Right lobe of liver (tissue), 6 donors: ENCODE data around the gene DDX4. TPM values are rescaled to one million over a fixed set of nuclear protein-coding genes. Genes with fewer than 3 reads are reported as not detected.
"Not testable (repeated sequence)": the region's sequence is repeated elsewhere in the genome, so short reads cannot be mapped to it uniquely, and the experiment has no call there.

ENCODE experiments used
- ATAC-seq, 4 donors: fragments of 200-7000 bp; cut with Tn5 transposase; one replicate each; pipeline ENCODE4 v1.9.1; 2020; ENCODE audit warnings: mild to moderate bottlenecking in 4 of 4, moderate library complexity in 4 of 4
- DNase-seq, 3 donors: peaks; one replicate each; pipeline ENCODE4 v3.0.0-alpha.2; 2020
- H3K27ac ChIP-seq, 3 donors: fragments of 200-600 bp; one replicate each; pipeline ENCODE4 v1.8.0; 2022
- H3K27me3 ChIP-seq, 2 donors: fragments of 200-600 bp; one replicate each; pipeline ENCODE4 v1.8.0; 2022
- H3K36me3 ChIP-seq, 4 donors: fragments of 200-600 bp; sonication (generic) in 1 of 4; one replicate each; pipeline versions ENCODE4 v1.5.1 to v1.8.0; 2017 to 2022; ENCODE audit warnings: control low read depth in 1 of 4
- H3K4me1 ChIP-seq, 4 donors: fragments of 200-600 bp; sonication (generic) in 1 of 4; one replicate each; pipeline versions ENCODE4 v1.5.1 to v1.8.0; 2017 to 2022; ENCODE audit warnings: control low read depth in 1 of 4
- H3K4me3 ChIP-seq, 3 donors: fragments of 200-600 bp; one replicate each; pipeline ENCODE4 v1.8.0; 2022
- H3K9me3 ChIP-seq, 4 donors: fragments of 200-600 bp; sonication (generic) in 1 of 4; one replicate each; pipeline versions ENCODE4 v1.5.1 to v1.8.0; 2017 to 2022; ENCODE audit warnings: control low read depth in 1 of 4
- CTCF ChIP-seq, 4 donors: fragments of 200-600 bp in 3 of 4; fragments of 450-650 bp in 1 of 4; IDR thresholded peaks; one replicate each; pipeline versions ENCODE4 v1.5.1 to v1.8.0; 2016 to 2022; ENCODE audit warnings: antibody characterized with exemption in 4 of 4, mild to moderate bottlenecking in 2 of 4
- POLR2A ChIP-seq: fragments of 450-650 bp; IDR thresholded peaks from one replicate; pipeline ENCODE4 v1.6.1; 2017; ENCODE audit warnings: antibody characterized with exemption, mild to moderate bottlenecking
- WGBS: methylation state at CpG from one replicate; pipeline ENCODE4 v1.1.6; 2018; ENCODE audit warnings: low coverage, low lambda C conversion rate; ENCODE audit not compliant: insufficient coverage; ENCODE audit errors: missing lambda C conversion rate; 5-methylcytosine and 5-hydroxymethylcytosine counted together
- intact Hi-C, 2 donors: fragments of 100-400 bp; cut with DNase I; formaldehyde crosslinking; loops; one replicate each; pipeline versions ENCODE4 v1.11.2 to v1.14.1; 2022
- total RNA-seq, 6 experiments: library from RNA; depleted of rRNA in 2 of 6; stranded (reverse); fragments of >200 nt in 2 of 6; fragmentation: NEBNext Ultra II Directional in 3 of 6; extraction: Animal tissue kit (Norgen Biotek cat#: 25700) in 3 of 6; gene quantifications; one replicate each; pipeline versions ENCODE4 v1.1.0 to v1.2.4, GENCODE V29; 2016 to 2023
- donor health status: DM: no; HTN: yes; CAD: no.
- donor health status: DM: no; HTN: no; CAD: no.
- donor health status: DM: no; HTN: no; CAD: no.
- donor health status: DM: no; HTN: yes; CAD: no.
- donor health status: DM: no; HTN: yes; CAD: no.

DDX4 gene
- total RNA-seq, 6 experiments from 2014 or later: not detected

- Histone ChIP-seq H3K36me3 (no peaks in the 10 kb centered on the region), H3K4me3 (no peak overlapping the region), H3K4me1 (no peaks in the 10 kb centered on the region), H3K27ac (no peak overlapping the region), H3K9me3 (no peaks in the 10 kb centered on the region), H3K27me3 (no peaks in the 10 kb centered on the region)
- DNase-seq: no peak
- TF ChIP-seq POLR2A: no peak
- TF ChIP-seq CTCF (IDR thresholded peaks at IDR 0.05): no peak
- 84% methylated on average over 6 of the region's 6 CpGs for WGBS
- intact Hi-C loops: no loop called here
- no peak for ATAC-seq
Observed at GRCh38 chr5:55777332-55777731, 39.5 kb downstream of the DDX4 start.

GRCh38 chr5:55800924-55801323 is 63.1 kb downstream of the DDX4 start:
- DNase-seq (no peak), ATAC-seq (no peak)
- H3K4me1 ChIP-seq: no peaks in the 10 kb centered on the region
- TF ChIP-seq CTCF (IDR thresholded peaks at IDR 0.05) (no peak), POLR2A (no peak)
- no peaks in the 10 kb centered on the region for H3K27me3 ChIP-seq
- H3K27ac ChIP-seq: no peak overlapping the region
- no peak overlapping the region for H3K4me3 ChIP-seq
- no peaks in the 10 kb centered on the region for H3K36me3 ChIP-seq
- H3K9me3 ChIP-seq: no peaks in the 10 kb centered on the region
- intact Hi-C loops: no loop called here
- 79% methylated on average over 6 of the region's 6 CpGs for WGBS

GRCh38 chr5:55808814-55809213 is 71.0 kb downstream of the DDX4 start:
- H3K36me3 ChIP-seq, ATAC-seq, H3K27me3 ChIP-seq, intact Hi-C loops, H3K4me3 ChIP-seq, H3K9me3 ChIP-seq, DNase-seq, H3K4me1 ChIP-seq, H3K27ac ChIP-seq: not testable (repeated sequence)
- WGBS: 40% methylated on average over 2 of the region's 7 CpGs

GRCh38 chr5:55815939-55816338 is 78.1 kb downstream of the DDX4 start:
- H3K9me3 ChIP-seq, ATAC-seq, H3K27ac ChIP-seq, H3K27me3 ChIP-seq, H3K4me3 ChIP-seq, intact Hi-C loops, DNase-seq, H3K36me3 ChIP-seq, H3K4me1 ChIP-seq: not testable (repeated sequence)
- WGBS: 83% methylated on average over 1 of the region's 4 CpGs

- no peaks in the 10 kb centered on the region for H3K36me3 ChIP-seq
- no peaks in the 10 kb centered on the region for H3K9me3 ChIP-seq
- no peak overlapping the region for H3K4me3 ChIP-seq
- no peaks in the 10 kb centered on the region for H3K4me1 ChIP-seq
- no peak overlapping the region for H3K27ac ChIP-seq
- DNase-seq (no peak), ATAC-seq (no peak)
- H3K27me3 ChIP-seq: no peaks in the 10 kb centered on the region
- intact Hi-C loops: no loop called here
- no peak for TF ChIP-seq CTCF (IDR thresholded peaks at IDR 0.05)
- TF ChIP-seq POLR2A: no peak
Observed at GRCh38 chr5:55816342-55816741, 78.5 kb downstream of the DDX4 start.

DNA sequence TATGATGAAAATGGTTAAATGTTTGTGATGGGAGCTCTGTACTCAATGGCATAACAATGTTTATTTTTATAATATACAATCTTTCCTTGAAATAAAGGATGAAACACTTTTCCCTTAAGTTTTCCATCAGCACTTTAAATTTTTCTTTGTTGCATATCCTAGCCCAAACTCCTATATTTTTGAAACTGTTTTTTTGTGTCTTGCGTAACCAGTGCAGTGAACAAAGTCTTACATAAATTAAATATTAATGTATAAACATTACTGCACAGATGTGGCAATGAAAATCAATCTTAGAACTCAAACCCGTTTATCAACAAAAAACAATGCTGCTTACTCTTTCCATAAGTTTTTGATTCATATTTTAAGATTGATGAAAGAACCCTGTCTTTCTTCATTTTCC is 79.2 kb downstream of the DDX4 start:
- peaks cover 0 to 5% (median 1%) of the 10 kb centered on the region in 4 donors for H3K4me1 ChIP-seq
- DNase-seq (no peak), ATAC-seq (no peak)
- H3K27ac ChIP-seq: no peak overlapping the region
- no peaks in the 10 kb centered on the region for H3K27me3 ChIP-seq
- H3K9me3 ChIP-seq: no peaks in the 10 kb centered on the region
- H3K36me3 ChIP-seq: no peaks in the 10 kb centered on the region
- no peak overlapping the region for H3K4me3 ChIP-seq
- TF ChIP-seq CTCF (IDR thresholded peaks at IDR 0.05) (no peak), POLR2A (no peak)
- intact Hi-C loops: no loop called here
- 62% methylated on average over 2 of the region's 2 CpGs for WGBS
